ENCODE data around the gene PLXNA4. TPM values are rescaled to one million over a fixed set of nuclear protein-coding genes. Genes with fewer than 3 reads are reported as not detected.

PLXNA4 gene
- total RNA-seq, 1 donor from 2014 or later = 16.2 TPM

GRCh38 chr7:132403465-132404110, 172.7 kb downstream of the PLXNA4 start:
- Mint-ChIP-seq H3K4me3 (ENCODE audit: unreplicated experiment) (no peak overlapping the region), H3K36me3 (ENCODE audit: unreplicated experiment) (no peaks in the 10 kb centered on the region), H3K27me3 (ENCODE audit: unreplicated experiment) (peaks cover 3% of the 10 kb centered on the region), H3K4me1 (ENCODE audit: low read depth, unreplicated experiment) (peaks cover 44% of the 10 kb centered on the region), H3K27ac (ENCODE audit: unreplicated experiment) (no peak overlapping the region), H3K9me3 (ENCODE audit: unreplicated experiment) (peaks cover 8% of the 10 kb centered on the region)
- DNase-seq = no peak
- TF ChIP-seq CTCF (IDR thresholded peaks at IDR 0.05; ENCODE audit: partially characterized antibody, unreplicated experiment) = no peak

GRCh38 chr7:132402751-132403245, 173.5 kb downstream of the PLXNA4 start:
- no peak for TF ChIP-seq CTCF (IDR thresholded peaks at IDR 0.05; ENCODE audit: partially characterized antibody, unreplicated experiment)
- no peak overlapping the region for H3K4me3 Mint-ChIP-seq (ENCODE audit: unreplicated experiment)
- H3K4me1 Mint-ChIP-seq (ENCODE audit: low read depth, unreplicated experiment) = peaks cover 52% of the 10 kb centered on the region
- peaks cover 7% of the 10 kb centered on the region for H3K27me3 Mint-ChIP-seq (ENCODE audit: unreplicated experiment)
- DNase-seq = no peak
- no peaks in the 10 kb centered on the region for H3K36me3 Mint-ChIP-seq (ENCODE audit: unreplicated experiment)
- peaks cover 8% of the 10 kb centered on the region for H3K9me3 Mint-ChIP-seq (ENCODE audit: unreplicated experiment)
- no peak overlapping the region for H3K27ac Mint-ChIP-seq (ENCODE audit: unreplicated experiment)

GRCh38 chr7:132402096-132402495, 174.2 kb downstream of the PLXNA4 start:
- Mint-ChIP-seq H3K4me3 (ENCODE audit: unreplicated experiment) (no peak overlapping the region), H3K4me1 (ENCODE audit: low read depth, unreplicated experiment) (peaks cover 55% of the 10 kb centered on the region), H3K27ac (ENCODE audit: unreplicated experiment) (no peak overlapping the region), H3K36me3 (ENCODE audit: unreplicated experiment) (no peaks in the 10 kb centered on the region), H3K27me3 (ENCODE audit: unreplicated experiment) (peaks cover 6% of the 10 kb centered on the region), H3K9me3 (ENCODE audit: unreplicated experiment) (peaks cover 8% of the 10 kb centered on the region)
- TF ChIP-seq CTCF (IDR thresholded peaks at IDR 0.05; ENCODE audit: partially characterized antibody, unreplicated experiment) = no peak
- DNase-seq = no peak

- H3K36me3 Mint-ChIP-seq (ENCODE audit: unreplicated experiment) = no peaks in the 10 kb centered on the region
- no peak for DNase-seq
Observed at GRCh38 chr7:132400561-132401142, 175.6 kb downstream of the PLXNA4 start.

More at GRCh38 chr7:132400561-132401142, 175.6 kb downstream of the PLXNA4 start:
- Mint-ChIP-seq H3K9me3 (ENCODE audit: unreplicated experiment) (peaks cover 8% of the 10 kb centered on the region), H3K27me3 (ENCODE audit: unreplicated experiment) (peaks cover 4% of the 10 kb centered on the region), H3K27ac (ENCODE audit: unreplicated experiment) (no peak overlapping the region), H3K4me1 (ENCODE audit: low read depth, unreplicated experiment) (peaks cover 64% of the 10 kb centered on the region), H3K4me3 (ENCODE audit: unreplicated experiment) (peak overlapping the region; percentile 43)
- no peak for TF ChIP-seq CTCF (IDR thresholded peaks at IDR 0.05; ENCODE audit: partially characterized antibody, unreplicated experiment)
